Karpas-422 (cell line): Measurements from ENCODE around the gene IFRD1. TPM values are rescaled to one million over a fixed set of nuclear protein-coding genes. Genes with fewer than 3 reads are reported as not detected.

Experiments used
- DNase-seq: peaks from one replicate; pipeline ENCODE4 v3.0.0-alpha.2; 2015
- H2AFZ ChIP-seq: fragments of 200-600 bp; sonication (generic); 2 replicates; pipeline ENCODE4 v1.6.1; 2014; ENCODE audit warnings: antibody characterized with exemption, low read length, mixed read lengths
- H3K27ac ChIP-seq: fragments of 200-600 bp; sonication (generic); 2 replicates; pipeline ENCODE4 v1.5.1; 2014; ENCODE audit warnings: mild to moderate bottlenecking, low read length, moderate library complexity
- H3K27me3 ChIP-seq: fragments of 200-600 bp; sonication (generic); 2 replicates; pipeline ENCODE4 v1.6.1; 2014; ENCODE audit warnings: low read length, mixed read lengths
- H3K36me3 ChIP-seq: fragments of 200-600 bp; sonication (generic); 2 replicates; pipeline ENCODE4 v1.6.1; 2014; ENCODE audit warnings: low read length, mixed read lengths; ENCODE audit not compliant: insufficient read depth
- H3K4me1 ChIP-seq: fragments of 200-600 bp; sonication (generic); 2 replicates; pipeline ENCODE4 v1.6.1; 2014; ENCODE audit warnings: mild to moderate bottlenecking, low read length, mixed read lengths
- H3K4me2 ChIP-seq: fragments of 200-600 bp; sonication (generic); 2 replicates; pipeline ENCODE4 v1.6.1; 2014; ENCODE audit warnings: low read length, low read depth, mild to moderate bottlenecking; ENCODE audit not compliant: poor library complexity, severe bottlenecking
- H3K4me3 ChIP-seq: fragments of 200-600 bp; sonication (generic); 2 replicates; pipeline ENCODE4 v1.5.1; 2014; ENCODE audit warnings: mild to moderate bottlenecking, antibody characterized with exemption, low read length, mixed read lengths
- H3K79me2 ChIP-seq: fragments of 200-600 bp; sonication (generic); 2 replicates; pipeline ENCODE4 v1.6.1; 2014; ENCODE audit warnings: mild to moderate bottlenecking, low read length, mixed read lengths
- H3K9ac ChIP-seq: fragments of 200-600 bp; sonication (generic); 2 replicates; pipeline ENCODE4 v1.6.0; 2014; ENCODE audit warnings: low read length
- H3K9me2 ChIP-seq: fragments of 200-600 bp; sonication (generic), shearing (Covaris generic); replicated peaks from 2 replicates; pipeline ENCODE4 v1.6.0; 2014; ENCODE audit warnings: mild to moderate bottlenecking, low read length, moderate library complexity; ENCODE audit not compliant: insufficient read depth
- H3K9me3 ChIP-seq: fragments of 300-700, 200-600 bp; sonication (generic); 2 replicates; pipeline ENCODE4 v1.6.1; 2014; ENCODE audit warnings: low read length, mixed read lengths
- H4K20me1 ChIP-seq: fragments of 200-600 bp; sonication (generic); 2 replicates; pipeline ENCODE4 v1.6.1; 2014; ENCODE audit warnings: mild to moderate bottlenecking, antibody characterized with exemption, low read length, low read depth; ENCODE audit not compliant: insufficient read depth
- total RNA-seq: library from RNA; depleted of rRNA; stranded (reverse); fragments of >200 nt; shearing (Covaris generic); gene quantifications from 2 replicates; pipeline ENCODE4 v1.2.3, GENCODE V29; 2014; ENCODE audit warnings: low replicate concordance

The IFRD1 gene
- total RNA-seq, 1 experiment from 2014 or later = 57.4 TPM

DNA sequence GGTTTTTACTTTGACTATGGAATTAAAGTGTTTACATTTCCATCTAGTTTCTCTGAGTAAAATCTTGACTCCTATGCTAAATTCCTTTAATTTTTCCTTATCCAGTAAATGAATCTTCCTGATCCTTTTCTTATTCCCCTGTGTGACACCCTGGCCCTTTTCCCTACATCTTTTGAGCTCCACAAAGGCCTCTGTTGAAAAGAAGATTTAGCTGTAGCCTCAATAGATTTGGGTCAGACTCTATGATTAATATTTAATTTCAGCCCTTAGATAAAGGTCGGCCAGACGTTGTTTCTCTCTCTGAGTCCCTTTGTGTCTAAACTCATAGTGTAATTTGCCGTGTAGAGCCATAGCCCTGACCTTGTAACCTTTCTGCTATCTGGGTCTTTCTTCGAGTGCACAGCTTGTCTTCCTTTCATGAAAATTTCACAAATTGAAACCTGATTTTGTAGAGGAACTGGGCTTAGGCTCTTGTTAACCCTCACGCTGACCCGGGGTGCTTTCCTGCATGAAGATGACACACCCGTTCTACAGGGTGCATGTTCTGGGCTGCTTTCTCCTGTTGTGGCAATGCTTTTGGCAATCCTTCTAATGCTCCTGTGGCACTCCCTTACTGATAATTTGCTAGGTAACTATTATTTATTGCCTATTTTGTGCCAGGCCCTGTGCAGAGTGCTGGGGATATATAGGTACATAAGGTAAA is 51.7 kb downstream of the IFRD1 start:
- DNase-seq = no peak

DNA sequence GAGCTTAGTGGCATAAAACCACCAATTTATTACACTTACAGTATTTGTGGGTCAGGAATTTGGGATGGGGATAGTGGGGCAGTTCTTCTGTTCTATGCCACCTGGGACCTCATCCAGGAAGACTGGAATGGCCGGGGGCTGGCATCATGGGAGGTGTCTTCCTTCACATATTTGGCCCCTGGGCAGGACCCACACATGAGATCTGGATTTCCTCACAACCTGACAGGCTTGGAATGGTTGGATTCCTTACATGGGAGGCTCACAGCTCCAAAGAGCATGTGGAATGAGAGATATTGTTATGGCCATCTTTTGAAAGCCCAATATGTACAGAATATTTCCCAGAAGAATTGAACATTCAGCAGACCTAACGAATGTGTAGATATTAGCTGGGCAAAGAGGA is 52.4 kb downstream of the IFRD1 start:
- no peak for DNase-seq
- no peaks in the 10 kb centered on the region for H4K20me1 ChIP-seq
- no peaks in the 10 kb centered on the region for H3K79me2 ChIP-seq
- H3K36me3 ChIP-seq = no peaks in the 10 kb centered on the region
- H2AFZ ChIP-seq = no peak overlapping the region
- no peaks in the 10 kb centered on the region for H3K27me3 ChIP-seq
- H3K9me2 ChIP-seq = no peaks in the 10 kb centered on the region
- H3K9me3 ChIP-seq = no peaks in the 10 kb centered on the region
- no peak overlapping the region for H3K9ac ChIP-seq
- H3K4me3 ChIP-seq = no peak overlapping the region
- H3K4me1 ChIP-seq = no peaks in the 10 kb centered on the region
- no peak overlapping the region for H3K4me2 ChIP-seq
- H3K27ac ChIP-seq = no peak overlapping the region

More for the DNA sequence above, 51.7 kb downstream of the IFRD1 start:
- no peak overlapping the region for H3K27ac ChIP-seq
- H3K4me3 ChIP-seq = no peak overlapping the region
- H3K27me3 ChIP-seq = no peaks in the 10 kb centered on the region
- H3K36me3 ChIP-seq = no peaks in the 10 kb centered on the region
- H4K20me1 ChIP-seq = no peaks in the 10 kb centered on the region
- no peak overlapping the region for H2AFZ ChIP-seq
- H3K9ac ChIP-seq = no peak overlapping the region
- H3K4me2 ChIP-seq = no peak overlapping the region
- H3K4me1 ChIP-seq = no peaks in the 10 kb centered on the region
- no peaks in the 10 kb centered on the region for H3K9me3 ChIP-seq
- no peaks in the 10 kb centered on the region for H3K79me2 ChIP-seq
- no peaks in the 10 kb centered on the region for H3K9me2 ChIP-seq

DNA sequence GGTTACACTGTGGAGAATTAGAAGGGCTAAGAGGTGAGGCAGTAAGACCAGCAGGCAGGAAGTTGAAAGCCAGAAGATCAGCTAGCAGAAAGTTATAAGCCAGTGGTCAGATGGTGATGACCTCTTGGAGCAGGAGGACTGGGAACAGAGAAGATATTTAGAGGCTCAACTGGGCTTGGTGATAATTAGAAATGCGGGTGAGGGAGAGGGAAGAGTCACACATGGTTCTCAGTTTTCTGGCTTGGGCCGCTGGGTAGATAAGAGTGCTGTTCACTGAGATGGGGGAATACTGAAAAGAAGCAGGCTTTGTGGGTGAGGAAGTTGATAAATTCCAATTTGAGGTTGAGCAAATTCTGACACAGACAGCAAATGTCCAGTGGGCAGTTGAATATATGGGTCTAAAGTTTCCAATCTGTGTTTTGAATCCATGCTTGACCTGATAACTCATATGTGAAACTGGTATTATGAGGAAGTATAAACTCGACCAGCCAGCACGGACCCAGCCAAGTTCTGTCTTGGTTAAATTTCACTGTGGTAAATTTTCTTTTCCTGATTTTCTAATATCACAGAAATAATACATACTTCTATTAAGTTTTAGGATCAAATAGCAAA is 53.2 kb downstream of the IFRD1 start:
- no peak overlapping the region for H2AFZ ChIP-seq
- H3K4me3 ChIP-seq = no peak overlapping the region
- H3K36me3 ChIP-seq = no peaks in the 10 kb centered on the region
- H3K4me1 ChIP-seq = no peaks in the 10 kb centered on the region
- no peaks in the 10 kb centered on the region for H4K20me1 ChIP-seq
- no peaks in the 10 kb centered on the region for H3K9me2 ChIP-seq
- H3K27me3 ChIP-seq = no peaks in the 10 kb centered on the region
- no peaks in the 10 kb centered on the region for H3K9me3 ChIP-seq
- H3K4me2 ChIP-seq = no peak overlapping the region
- no peak for DNase-seq
- H3K27ac ChIP-seq = no peak overlapping the region
- H3K9ac ChIP-seq = no peak overlapping the region
- H3K79me2 ChIP-seq = no peaks in the 10 kb centered on the region

DNA sequence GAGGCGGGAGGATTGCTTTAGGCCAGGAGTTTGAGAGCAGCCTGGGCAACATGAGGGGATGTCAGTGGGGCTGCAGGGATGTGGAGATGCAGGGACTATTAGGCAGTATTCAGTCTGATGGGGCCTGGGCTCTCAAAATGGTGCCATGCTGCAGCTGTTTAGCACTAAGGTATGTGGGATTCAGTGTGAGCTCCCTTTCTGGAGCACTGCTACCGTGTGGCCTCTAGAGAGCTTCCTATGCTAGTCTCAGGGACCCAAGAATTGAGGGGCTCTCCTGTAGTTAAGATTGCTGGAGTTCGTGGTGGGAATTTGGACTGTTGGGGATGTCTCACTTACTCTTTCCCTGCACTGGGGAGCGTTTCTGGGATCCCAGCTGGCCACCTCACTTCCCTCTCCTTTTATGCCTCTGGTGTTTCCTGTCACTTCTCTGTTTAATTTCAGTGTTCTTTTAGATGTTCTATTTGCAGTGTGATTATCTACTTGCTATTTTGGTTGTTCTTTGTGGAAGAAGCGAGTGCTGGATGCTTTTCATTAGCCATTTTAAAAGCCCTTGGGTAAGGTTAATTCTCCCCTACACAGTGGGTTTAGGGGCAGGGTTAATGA is 53.9 kb downstream of the IFRD1 start:
- Histone ChIP-seq H3K4me2 (no peak overlapping the region), H3K36me3 (no peaks in the 10 kb centered on the region)

DNA sequence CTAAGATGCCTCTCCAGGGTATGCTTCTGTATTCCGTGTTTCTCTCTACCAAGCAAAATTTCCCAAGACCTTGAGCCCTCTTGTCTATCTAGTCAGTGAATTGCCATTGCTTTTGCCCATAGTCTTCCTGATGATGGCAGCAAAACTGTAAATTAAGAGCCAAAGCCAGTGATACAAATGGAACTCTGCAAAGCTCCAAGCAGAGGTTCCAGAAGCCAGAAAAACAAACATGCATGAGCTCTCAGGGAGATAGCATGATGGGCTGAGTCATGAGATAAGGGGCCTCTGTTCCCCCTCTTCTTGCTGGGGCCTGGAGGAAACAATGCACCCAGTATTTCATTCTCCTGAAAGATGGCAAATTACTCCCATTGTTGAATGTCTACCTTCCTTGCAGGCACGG is 55.2 kb downstream of the IFRD1 start:
- no peaks in the 10 kb centered on the region for H3K9me2 ChIP-seq
- H4K20me1 ChIP-seq = no peaks in the 10 kb centered on the region
- H3K9me3 ChIP-seq = no peaks in the 10 kb centered on the region
- DNase-seq = no peak
- H3K4me1 ChIP-seq = no peaks in the 10 kb centered on the region
- H3K4me2 ChIP-seq = no peak overlapping the region
- no peak overlapping the region for H2AFZ ChIP-seq
- H3K36me3 ChIP-seq = no peaks in the 10 kb centered on the region
- H3K79me2 ChIP-seq = no peaks in the 10 kb centered on the region
- H3K27ac ChIP-seq = no peak overlapping the region
- H3K4me3 ChIP-seq = no peak overlapping the region
- no peak overlapping the region for H3K9ac ChIP-seq
- H3K27me3 ChIP-seq = no peaks in the 10 kb centered on the region

More for the DNA sequence above, 53.9 kb downstream of the IFRD1 start:
- no peak for DNase-seq
- Histone ChIP-seq H3K27me3 (no peaks in the 10 kb centered on the region), H3K4me3 (no peak overlapping the region), H4K20me1 (no peaks in the 10 kb centered on the region), H2AFZ (no peak overlapping the region), H3K4me1 (no peaks in the 10 kb centered on the region), H3K9me2 (no peaks in the 10 kb centered on the region), H3K27ac (no peak overlapping the region), H3K79me2 (no peaks in the 10 kb centered on the region), H3K9ac (no peak overlapping the region), H3K9me3 (no peaks in the 10 kb centered on the region)

DNA sequence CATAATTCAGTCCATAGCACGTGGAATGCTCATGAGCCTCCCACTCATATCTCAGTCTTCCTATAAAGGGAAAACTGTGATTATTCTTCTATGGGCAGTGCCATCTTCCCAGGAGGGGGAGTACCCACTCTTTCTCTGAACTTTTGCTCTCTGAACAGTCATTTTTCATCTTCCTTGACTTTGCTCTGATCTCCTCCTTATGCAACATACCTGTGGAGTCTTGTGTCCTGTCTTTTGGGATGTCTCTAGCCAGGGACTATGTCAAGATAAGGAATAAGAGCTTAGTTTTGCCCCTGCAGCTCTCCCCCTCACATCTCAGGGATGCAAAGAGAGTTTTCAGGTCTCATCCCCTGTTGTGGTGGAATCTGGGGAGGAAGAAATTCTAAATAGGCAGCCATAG is 58.1 kb downstream of the IFRD1 start:
- Histone ChIP-seq H3K4me1 (no peaks in the 10 kb centered on the region), H3K9me3 (no peaks in the 10 kb centered on the region), H3K4me2 (no peak overlapping the region), H3K9ac (no peak overlapping the region), H3K79me2 (no peaks in the 10 kb centered on the region), H4K20me1 (no peaks in the 10 kb centered on the region), H2AFZ (no peak overlapping the region), H3K4me3 (no peak overlapping the region), H3K36me3 (no peaks in the 10 kb centered on the region), H3K27ac (no peak overlapping the region), H3K27me3 (no peaks in the 10 kb centered on the region), H3K9me2 (no peaks in the 10 kb centered on the region)
- DNase-seq = no peak

DNA sequence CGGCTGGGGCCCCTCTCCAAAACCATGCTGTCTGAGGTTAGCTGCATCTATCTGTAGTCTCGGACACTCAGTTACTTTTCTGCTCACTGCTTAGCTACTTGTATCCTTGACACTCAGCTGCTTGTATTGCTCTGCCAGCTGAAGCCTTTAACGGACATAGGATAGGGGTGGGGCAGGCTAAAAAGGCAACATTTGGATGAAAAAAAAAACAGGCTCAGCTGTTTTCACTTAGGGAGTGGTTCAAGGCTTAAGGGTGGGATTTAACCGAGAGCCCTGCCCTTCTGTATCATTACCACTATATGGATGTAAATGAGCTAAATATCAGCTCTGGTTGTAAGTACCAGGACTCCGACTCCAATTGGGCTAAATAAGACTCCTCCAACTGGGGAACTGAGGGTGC is 59.1 kb downstream of the IFRD1 start:
- no peaks in the 10 kb centered on the region for H3K27me3 ChIP-seq
- no peak overlapping the region for H3K4me3 ChIP-seq
- no peaks in the 10 kb centered on the region for H4K20me1 ChIP-seq
- H3K9me2 ChIP-seq = no peaks in the 10 kb centered on the region
- no peak overlapping the region for H3K4me2 ChIP-seq
- H3K9me3 ChIP-seq = no peaks in the 10 kb centered on the region
- no peak overlapping the region for H3K27ac ChIP-seq
- no peaks in the 10 kb centered on the region for H3K4me1 ChIP-seq
- DNase-seq = no peak
- H3K79me2 ChIP-seq = no peaks in the 10 kb centered on the region
- H3K36me3 ChIP-seq = no peaks in the 10 kb centered on the region
- no peak overlapping the region for H3K9ac ChIP-seq
- H2AFZ ChIP-seq = no peak overlapping the region

DNA sequence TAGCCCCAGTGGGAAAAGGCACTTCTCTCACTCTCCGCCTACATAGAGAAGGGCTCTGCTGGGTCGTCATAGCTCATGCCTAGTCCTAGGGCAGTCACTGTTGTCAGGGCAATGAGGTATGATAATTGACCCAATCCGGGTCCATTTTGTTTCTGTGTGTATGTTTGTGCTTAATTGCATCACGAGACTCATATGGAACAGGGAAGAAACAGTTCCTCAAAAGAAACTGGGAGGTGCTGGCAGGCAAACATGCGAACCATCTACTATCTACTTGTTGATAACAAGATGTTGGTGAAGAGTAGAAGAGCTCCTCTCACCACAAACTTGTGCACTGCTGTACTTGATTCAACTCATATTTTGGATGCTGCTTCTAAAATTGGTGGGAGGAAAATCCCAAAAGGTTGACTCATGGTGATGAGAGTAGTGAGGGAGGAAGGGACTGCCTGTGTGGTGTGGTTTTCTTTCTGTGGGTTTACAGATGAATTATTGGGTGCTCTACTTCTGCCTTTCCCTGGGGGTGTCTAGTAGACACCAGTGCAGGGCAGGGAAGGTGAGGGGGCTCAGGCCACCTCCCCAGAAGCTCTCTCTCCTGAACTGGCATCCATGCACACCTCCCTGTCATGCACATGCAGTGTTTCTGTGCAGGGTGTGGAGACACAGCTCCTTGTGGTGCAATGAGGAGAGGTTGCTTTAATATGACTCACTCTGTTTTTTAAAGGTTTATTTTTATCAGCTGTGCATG is 59.9 kb downstream of the IFRD1 start:
- Histone ChIP-seq H3K27ac (no peak overlapping the region), H3K9ac (no peak overlapping the region), H3K4me1 (no peaks in the 10 kb centered on the region), H3K4me2 (no peak overlapping the region), H4K20me1 (no peaks in the 10 kb centered on the region), H3K9me3 (no peaks in the 10 kb centered on the region), H3K9me2 (no peaks in the 10 kb centered on the region), H3K4me3 (no peak overlapping the region), H3K27me3 (no peaks in the 10 kb centered on the region), H3K79me2 (no peaks in the 10 kb centered on the region), H3K36me3 (no peaks in the 10 kb centered on the region), H2AFZ (no peak overlapping the region)
- no peak for DNase-seq
